MM.1S (cell line): ENCODE data around the gene FOXK1.

Experiments
- CTCF ChIP-seq: fragments of 300-600 bp; sonication (generic); IDR thresholded peaks from 2 replicates; pipeline ENCODE4 v1.5.1; 2016; ENCODE audit warnings: antibody characterized with exemption, low read length, mixed read lengths
- EZH2phosphoT487 ChIP-seq: fragments of 300-600 bp; sonication (generic); IDR thresholded peaks from 2 replicates; pipeline ENCODE4 v1.6.1; 2018; ENCODE audit warnings: antibody characterized with exemption, low read length

DNA sequence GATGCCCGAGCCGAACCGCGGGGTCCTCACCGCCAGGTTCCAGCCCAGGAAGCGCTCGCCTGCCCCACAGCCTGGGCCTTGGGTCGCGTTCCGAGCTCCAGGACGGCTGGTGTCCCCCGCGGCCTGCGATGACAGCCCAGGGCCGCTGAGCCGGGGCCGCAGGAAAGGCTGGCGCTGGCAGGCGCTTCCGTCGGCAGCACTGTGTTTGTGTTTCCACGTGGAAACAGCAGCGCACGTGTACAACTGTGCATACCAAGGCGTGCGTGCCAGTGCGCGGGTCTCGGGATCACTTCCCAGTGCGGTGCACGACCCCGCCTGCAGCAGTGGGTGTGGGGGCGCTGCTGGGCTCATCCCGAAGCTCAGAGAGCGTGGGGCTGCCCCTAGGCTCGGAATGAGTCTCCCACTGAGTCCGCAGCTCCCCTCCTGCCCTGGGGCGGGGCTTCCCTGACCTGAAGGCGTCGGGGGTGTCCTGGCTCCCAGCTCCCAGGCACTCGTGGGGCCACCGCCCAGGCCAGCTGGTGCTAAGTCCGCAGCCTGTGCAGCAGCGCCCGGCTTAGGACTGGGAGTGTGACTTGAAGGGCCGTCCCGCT lies 110.5 kb downstream of the FOXK1 start:
- TF ChIP-seq EZH2phosphoT487, result no peak
- no peak for TF ChIP-seq CTCF
